HG03175 (cell line): ENCODE measurements around the gene PRR19.
A peak's percentile ranks its signal among the peaks of the same experiment; 100 is the strongest.

Experiments used
- ATAC-seq: cut with Tn5 transposase; IDR thresholded peaks from one replicate; pipeline ENCODE4 v1.9.1; 2021; ENCODE audit warnings: mild to moderate bottlenecking, moderate library complexity; ENCODE audit not compliant: unreplicated experiment

The PRR19 gene

GRCh38 chr19:42348211-42348610 lies 46.3 kb downstream of the PRR19 start:
- no peak for ATAC-seq

- no peak for ATAC-seq
These were observed 47.6 kb downstream of the PRR19 start for GRCh38 chr19:42349378-42350107.

- no peak for ATAC-seq
These were observed 48.5 kb downstream of the PRR19 start for GRCh38 chr19:42350417-42350816.

GRCh38 chr19:42351079-42351735 lies 49.3 kb downstream of the PRR19 start:
- ATAC-seq, result no peak

GRCh38 chr19:42352301-42353259 lies 50.6 kb downstream of the PRR19 start:
- peak; percentile 64 for ATAC-seq

- no peak for ATAC-seq
These were observed 51.5 kb downstream of the PRR19 start for GRCh38 chr19:42353341-42354015.

GRCh38 chr19:42355896-42356295 lies 54.0 kb downstream of the PRR19 start:
- no peak for ATAC-seq

GRCh38 chr19:42356686-42357085 lies 54.8 kb downstream of the PRR19 start:
- no peak for ATAC-seq

GRCh38 chr19:42357290-42357689 lies 55.4 kb downstream of the PRR19 start:
- ATAC-seq, result no peak
